ENCODE measurements around the gene CCT5. TPM values are rescaled to one million over a fixed set of nuclear protein-coding genes. Genes with fewer than 3 reads are reported as not detected.
"Not testable (repeated sequence)": the region's sequence is repeated elsewhere in the genome, so short reads cannot be mapped to it uniquely, and the experiment has no call there.

CCT5 gene
- total RNA-seq, 1 donor from 2014 or later: 104 TPM

GRCh38 chr5:10310835-10311570 lies 60.9 kb downstream of the CCT5 start:
- intact Hi-C loops (cut with DNase I): not testable (repeated sequence)

GRCh38 chr5:10311595-10312425 lies 61.7 kb downstream of the CCT5 start:
- no peak for DNase-seq (ENCODE audit: missing footprints)
- no peak for ATAC-seq
- intact Hi-C loops (cut with DNase I): no loop called here

More at GRCh38 chr5:10310835-10311570, 60.9 kb downstream of the CCT5 start:
- DNase-seq (ENCODE audit: missing footprints); ATAC-seq: not testable (repeated sequence)

GRCh38 chr5:10315201-10315600 lies 65.1 kb downstream of the CCT5 start:
- intact Hi-C loops (cut with DNase I): no loop called here
- no peak for DNase-seq (ENCODE audit: missing footprints)

More at GRCh38 chr5:10315201-10315600, 65.1 kb downstream of the CCT5 start:
- ATAC-seq: no peak

Other genes starting within 250 kb of the CCT5 start
- gene ATPSCKMT, start 392 bp upstream of the CCT5 start, total RNA-seq: 16.4 TPM
- 46.2 TPM for gene CMBL, start 57.6 kb downstream of the CCT5 start, total RNA-seq
- 161 TPM for gene MARCHF6, start 103.4 kb downstream of the CCT5 start, total RNA-seq
- not detected for gene ROPN1L, start 191.6 kb downstream of the CCT5 start, total RNA-seq